Large intestine (tissue), 3 donors: ENCODE results near the gene AP3B1. TPM values are rescaled to one million over a fixed set of nuclear protein-coding genes. Genes with fewer than 3 reads are reported as not detected.
"Not testable (repeated sequence)": the region's sequence is repeated elsewhere in the genome, so short reads cannot be mapped to it uniquely, and the experiment has no call there.

Source experiments
- DNase-seq, 2 donors: peaks; one replicate each; pipeline versions ENCODE4 v3.0.0 to v3.0.0-alpha.2; 2013
- H3K27ac ChIP-seq: one replicate; pipeline ENCODE4 v1.5.1; 2013; ENCODE audit warnings: low read length
- H3K27me3 ChIP-seq: 2 replicates; pipeline ENCODE4 v1.6.1; 2013; ENCODE audit warnings: low read length; ENCODE audit not compliant: control insufficient read depth, insufficient read depth
- H3K36me3 ChIP-seq: 2 replicates; pipeline ENCODE4 v1.6.1; 2013; ENCODE audit warnings: low read length; ENCODE audit not compliant: control insufficient read depth, insufficient read depth
- H3K4me1 ChIP-seq: one replicate; pipeline ENCODE4 v1.6.1; 2013; ENCODE audit warnings: low read length; ENCODE audit not compliant: control insufficient read depth, insufficient read depth
- H3K4me3 ChIP-seq: one replicate; pipeline ENCODE4 v1.5.1; 2013; ENCODE audit warnings: low read length
- H3K9me3 ChIP-seq: one replicate; pipeline ENCODE4 v1.6.1; 2013; ENCODE audit warnings: mild to moderate bottlenecking, low read depth, low read length, moderate library complexity; ENCODE audit not compliant: control insufficient read depth
- WGBS: methylation state at CpG from one replicate; pipeline ENCODE4 v1.1.5; 2013; ENCODE audit warnings: low lambda C conversion rate; ENCODE audit not compliant: insufficient coverage; 5-methylcytosine and 5-hydroxymethylcytosine counted together
- polyA plus RNA-seq: library from polyadenylated mRNA; unstranded; fragments of 120-200 nt; gene quantifications from one replicate; pipeline ENCODE4 v1.2.1, GENCODE V29; 2013

The AP3B1 gene
- polyA plus RNA-seq, 1 donor: 33.9 TPM

DNA sequence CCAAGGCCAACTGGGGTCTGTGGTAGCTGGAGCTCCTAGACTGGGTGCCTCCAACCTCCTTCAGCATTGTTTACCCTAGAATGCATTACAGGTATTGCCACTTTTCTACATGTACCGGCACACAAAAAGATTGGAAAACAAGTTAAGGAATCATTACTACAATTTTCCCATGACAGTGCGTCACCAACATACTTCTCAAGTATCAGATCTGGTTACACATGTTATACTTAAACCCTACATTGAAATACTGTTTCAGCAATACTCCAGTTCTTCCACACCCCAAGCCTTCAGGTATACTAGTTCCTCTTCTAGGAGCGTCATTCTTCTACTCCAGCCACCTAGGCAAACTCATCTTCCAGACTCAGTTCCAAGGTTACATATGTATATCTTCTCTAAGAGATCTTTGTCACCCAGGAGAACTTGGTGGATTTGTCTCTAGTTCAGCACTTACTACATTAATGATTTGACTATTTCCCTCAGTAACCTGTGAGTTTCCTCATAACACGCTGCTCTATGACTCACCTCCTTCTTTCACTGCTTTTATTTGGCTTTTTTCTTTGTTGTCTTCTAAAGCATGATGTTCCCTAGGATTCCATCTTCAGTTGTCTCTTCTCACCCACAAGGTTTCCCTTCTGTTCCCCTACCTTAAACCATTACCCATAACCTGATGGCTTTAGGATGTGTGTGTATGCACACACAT is 217.0 kb downstream of the AP3B1 start:
- Histone ChIP-seq H3K4me3 (no peak overlapping the region), H3K9me3 (no peaks in the 10 kb centered on the region), H3K27ac (no peak overlapping the region), H3K4me1 (no peaks in the 10 kb centered on the region), H3K27me3 (no peaks in the 10 kb centered on the region), H3K36me3 (no peaks in the 10 kb centered on the region)
- 94% methylated on average over 2 of the region's 4 CpGs for WGBS
- DNase-seq: no peak

DNA sequence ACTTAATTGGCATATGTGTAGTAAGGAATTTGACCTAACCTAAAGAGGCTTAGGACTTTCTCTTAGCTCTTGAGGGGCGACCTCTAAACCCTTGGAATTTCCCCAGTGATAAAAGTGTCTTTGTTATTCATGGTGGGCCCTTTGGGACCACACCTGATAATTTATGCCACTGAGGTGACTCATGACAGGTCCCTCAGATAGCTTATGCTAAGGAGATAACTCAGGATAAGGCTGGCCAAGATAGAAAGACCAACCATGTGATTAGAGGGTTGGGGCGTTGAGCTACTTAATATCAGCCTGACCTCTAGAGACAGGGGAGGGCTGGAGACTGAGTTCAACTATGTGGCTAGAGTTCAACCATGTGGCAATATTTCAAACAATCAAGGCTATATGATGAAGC is 218.1 kb downstream of the AP3B1 start:
- H3K4me1 ChIP-seq: no peaks in the 10 kb centered on the region
- H3K36me3 ChIP-seq: no peaks in the 10 kb centered on the region
- WGBS: 33% methylated on average over 1 of the region's 2 CpGs
- no peak overlapping the region for H3K4me3 ChIP-seq
- H3K27ac ChIP-seq: no peak overlapping the region
- no peaks in the 10 kb centered on the region for H3K9me3 ChIP-seq
- peak in 1 of 2 donors; percentile 35 for DNase-seq
- no peaks in the 10 kb centered on the region for H3K27me3 ChIP-seq

DNA sequence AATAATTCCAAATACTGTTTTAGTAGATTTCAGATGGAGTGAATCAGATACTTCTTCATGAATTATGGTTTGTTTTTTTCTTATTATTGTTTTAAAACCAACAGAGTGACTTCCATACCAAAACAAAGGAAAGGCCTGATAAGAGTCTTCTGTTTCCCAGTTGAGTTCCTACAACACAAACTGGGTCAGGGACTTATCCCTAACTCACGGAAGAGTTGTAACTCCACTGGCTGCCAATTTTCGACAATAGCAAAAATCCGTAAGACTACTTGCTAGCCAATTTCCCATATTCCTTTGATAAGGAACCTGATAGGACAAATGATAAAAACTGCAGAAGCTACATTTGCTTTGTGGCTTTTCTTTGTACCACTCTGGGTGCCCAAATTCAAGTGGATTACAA is 219.2 kb downstream of the AP3B1 start:
- H3K36me3 ChIP-seq: no peaks in the 10 kb centered on the region
- H3K27ac ChIP-seq: no peak overlapping the region
- H3K4me1 ChIP-seq: no peaks in the 10 kb centered on the region
- no peak overlapping the region for H3K4me3 ChIP-seq
- H3K27me3 ChIP-seq: no peaks in the 10 kb centered on the region
- WGBS: no CpG with 5 or more reads among the region's 3 CpGs
- no peaks in the 10 kb centered on the region for H3K9me3 ChIP-seq
- no peak for DNase-seq

DNA sequence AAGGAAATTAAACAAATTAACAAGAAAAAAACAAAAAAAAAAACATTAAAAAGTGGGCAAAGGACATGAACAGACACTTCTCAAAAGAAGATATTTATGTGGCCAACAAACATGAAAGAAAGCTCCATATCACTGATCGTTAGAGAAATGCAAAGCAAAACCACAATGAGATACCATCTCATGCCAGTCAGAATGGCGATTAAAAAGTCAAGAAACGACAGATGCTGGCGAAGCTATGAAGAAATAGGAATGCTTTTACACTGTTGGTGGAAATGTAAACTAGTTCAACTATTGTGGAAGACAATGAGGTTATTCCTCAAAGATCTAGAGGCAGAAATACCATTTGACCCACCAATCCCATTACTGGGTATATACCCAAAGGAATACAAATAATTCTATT is 223.8 kb downstream of the AP3B1 start:
- no CpG with 5 or more reads among the region's 4 CpGs for WGBS
- H3K9me3 ChIP-seq, H3K36me3 ChIP-seq, H3K4me1 ChIP-seq, H3K27ac ChIP-seq, H3K27me3 ChIP-seq, DNase-seq, H3K4me3 ChIP-seq: not testable (repeated sequence)

DNA sequence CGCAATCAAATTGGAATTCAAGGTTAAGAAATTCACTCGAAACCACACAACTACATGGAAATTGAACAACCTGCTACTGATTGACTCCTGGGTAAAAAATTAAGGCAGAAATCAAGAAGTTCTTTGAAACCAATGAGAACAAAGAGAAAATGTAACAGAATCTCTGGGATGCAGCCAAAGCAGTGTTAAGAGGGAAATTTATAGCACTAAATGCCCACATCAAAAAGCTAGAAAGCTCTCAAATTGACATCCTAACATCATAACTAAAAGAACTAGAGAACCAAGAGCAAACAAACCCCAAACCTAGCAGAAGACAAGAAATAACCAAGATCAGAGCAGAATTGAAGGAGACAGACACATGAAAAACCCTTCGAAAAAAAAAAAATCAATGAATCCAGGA is 226.9 kb downstream of the AP3B1 start:
- not testable (repeated sequence) for H3K4me3 ChIP-seq, H3K36me3 ChIP-seq, H3K27ac ChIP-seq, H3K27me3 ChIP-seq, DNase-seq, H3K4me1 ChIP-seq, H3K9me3 ChIP-seq
- WGBS: 100% methylated on average over 3 of the region's 3 CpGs

DNA sequence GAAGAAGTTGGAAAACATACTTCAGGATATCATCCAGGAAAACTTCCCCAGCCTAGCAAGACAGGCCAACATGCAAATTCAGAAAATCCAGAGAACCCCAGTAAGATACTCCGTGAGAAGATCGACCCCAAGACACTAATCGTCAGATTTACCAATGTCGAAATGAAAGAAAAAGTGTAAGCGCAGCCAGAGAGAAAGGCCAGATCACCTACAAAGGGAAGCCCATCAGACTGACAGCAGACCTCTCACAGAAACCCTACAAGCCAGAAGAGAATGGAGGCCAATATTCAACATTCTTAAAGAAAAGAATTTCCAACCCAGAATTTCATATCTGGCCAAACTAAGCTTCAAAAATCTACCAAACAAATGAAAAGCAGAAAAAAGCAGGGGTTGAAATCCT is 227.8 kb downstream of the AP3B1 start:
- not testable (repeated sequence) for H3K4me3 ChIP-seq, H3K9me3 ChIP-seq, H3K36me3 ChIP-seq, H3K27me3 ChIP-seq, H3K4me1 ChIP-seq, DNase-seq, H3K27ac ChIP-seq
- whole genome bisulfite sequencing: no CpG with 5 or more reads among the region's 5 CpGs

DNA sequence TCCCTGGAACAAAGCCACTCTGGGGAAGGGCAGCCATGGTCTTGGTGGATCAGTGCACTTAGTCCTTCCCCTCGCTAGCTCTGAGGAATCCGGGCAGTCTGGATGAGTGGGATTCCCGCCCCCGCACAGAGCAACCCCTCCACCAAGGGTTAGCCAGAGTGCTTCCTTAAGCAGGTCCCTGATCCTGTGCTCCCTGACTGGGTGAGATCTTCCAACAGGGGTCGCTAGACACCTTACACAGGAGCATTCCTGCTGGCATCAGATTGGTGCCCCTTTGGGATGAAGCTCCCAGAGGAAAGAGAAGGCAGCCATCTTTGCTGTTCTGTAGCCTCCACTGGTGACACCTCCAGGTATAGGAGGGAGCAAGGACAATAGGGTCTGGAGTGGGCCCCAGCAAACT is 228.8 kb downstream of the AP3B1 start:
- H3K4me1 ChIP-seq: no peaks in the 10 kb centered on the region
- WGBS: no CpG with 5 or more reads among the region's 5 CpGs
- peaks cover 7% of the 10 kb centered on the region for H3K9me3 ChIP-seq
- no peaks in the 10 kb centered on the region for H3K36me3 ChIP-seq
- H3K4me3 ChIP-seq: no peak overlapping the region
- no peak for DNase-seq
- H3K27ac ChIP-seq: no peak overlapping the region
- H3K27me3 ChIP-seq: no peaks in the 10 kb centered on the region

DNA sequence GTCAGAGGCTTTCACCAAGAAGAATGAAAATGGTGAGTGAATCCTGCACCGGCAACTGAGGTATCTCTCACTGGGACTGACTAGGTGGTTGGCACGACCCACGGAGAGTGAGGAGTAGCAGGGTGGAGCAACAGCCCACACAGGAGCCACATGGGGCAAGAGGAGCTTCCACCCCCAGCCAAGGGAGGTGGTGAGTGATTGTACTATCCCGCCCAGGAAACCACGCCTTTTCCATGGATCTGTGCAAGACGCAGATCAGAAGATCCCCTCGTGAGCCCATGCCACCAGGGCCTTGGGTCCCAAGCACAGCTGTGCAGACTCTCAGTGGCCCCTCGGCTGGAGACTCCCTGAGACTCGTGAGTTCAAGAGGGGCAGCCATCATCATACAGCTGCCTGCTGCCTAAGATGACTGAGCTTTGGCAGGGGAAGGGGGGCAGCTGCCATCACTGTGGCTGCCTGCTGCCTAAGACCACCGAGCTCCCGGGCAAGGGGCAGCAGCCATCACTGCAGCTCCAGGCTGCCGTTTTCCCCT is 229.5 kb downstream of the AP3B1 start:
- H3K27ac ChIP-seq: no peak overlapping the region
- H3K4me3 ChIP-seq: no peak overlapping the region
- no peaks in the 10 kb centered on the region for H3K36me3 ChIP-seq
- no peaks in the 10 kb centered on the region for H3K27me3 ChIP-seq
- no peak for DNase-seq
- peaks cover 7% of the 10 kb centered on the region for H3K9me3 ChIP-seq
- no peaks in the 10 kb centered on the region for H3K4me1 ChIP-seq
- no CpG with 5 or more reads among the region's 12 CpGs for WGBS

DNA sequence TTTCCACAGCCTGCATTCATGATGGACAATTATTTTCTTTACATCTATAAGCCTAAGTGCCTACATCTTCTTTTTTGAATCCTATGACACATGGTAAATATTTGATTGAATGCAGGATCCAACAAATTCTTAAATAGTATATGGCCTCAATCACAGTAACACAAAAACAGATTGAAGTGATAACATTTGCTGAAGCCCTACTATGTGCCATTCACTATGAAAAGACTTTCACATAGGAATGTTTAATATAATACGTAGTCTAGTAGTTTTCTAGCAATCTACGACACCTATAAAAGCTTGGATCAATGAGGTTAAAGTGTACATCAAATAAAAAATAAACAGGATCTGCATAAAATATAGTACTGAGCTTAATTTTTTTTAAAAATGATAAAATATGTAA is 231.0 kb downstream of the AP3B1 start:
- Histone ChIP-seq H3K36me3 (no peaks in the 10 kb centered on the region), H3K9me3 (peaks cover 7% of the 10 kb centered on the region), H3K4me3 (no peak overlapping the region), H3K27ac (no peak overlapping the region), H3K27me3 (no peaks in the 10 kb centered on the region), H3K4me1 (no peaks in the 10 kb centered on the region)
- DNase-seq: no peak
- no CpG with 5 or more reads among the region's 2 CpGs for WGBS

DNA sequence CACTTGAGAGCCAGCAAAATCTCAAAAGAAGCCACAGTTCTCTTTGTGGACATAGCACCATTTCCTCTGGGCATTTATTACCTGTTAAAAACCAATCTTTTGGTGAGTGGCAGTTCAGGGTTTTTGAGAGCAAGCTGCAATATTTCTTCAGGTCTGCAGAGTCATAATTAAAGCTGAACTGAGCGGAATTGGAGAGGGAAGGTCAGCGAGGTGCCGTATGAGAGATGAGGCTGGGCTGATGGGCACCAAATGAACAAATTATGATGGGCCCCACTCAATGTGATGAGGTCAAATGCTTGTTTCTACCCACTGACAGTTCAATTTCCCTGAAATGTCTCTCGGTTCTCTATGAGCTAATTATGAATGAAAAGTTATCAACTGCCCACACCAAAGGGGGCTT is 231.9 kb downstream of the AP3B1 start:
- WGBS: 100% methylated on average over 2 of the region's 4 CpGs
- H3K27me3 ChIP-seq: no peaks in the 10 kb centered on the region
- H3K36me3 ChIP-seq: no peaks in the 10 kb centered on the region
- H3K27ac ChIP-seq: no peak overlapping the region
- H3K9me3 ChIP-seq: peaks cover 3% of the 10 kb centered on the region
- H3K4me3 ChIP-seq: no peak overlapping the region
- DNase-seq: no peak
- H3K4me1 ChIP-seq: no peaks in the 10 kb centered on the region

DNA sequence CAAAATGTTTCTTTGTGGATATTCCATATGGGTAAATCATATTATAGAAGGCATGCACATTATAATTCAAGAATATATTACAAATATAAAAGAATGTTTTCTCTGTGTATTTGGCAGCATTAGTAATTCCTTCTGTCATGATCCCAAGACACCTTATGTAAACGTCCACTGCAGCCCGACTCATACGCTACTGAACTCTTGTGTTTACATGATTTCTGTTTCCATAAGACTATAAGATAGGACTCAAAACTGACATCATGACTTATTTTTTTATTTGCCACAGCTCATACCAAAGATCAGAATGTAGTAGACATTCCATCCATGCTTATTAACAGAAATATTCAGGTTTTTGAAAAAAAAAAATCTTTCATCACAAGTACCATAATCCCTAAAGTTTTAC is 234.1 kb downstream of the AP3B1 start:
- H3K4me1 ChIP-seq: no peaks in the 10 kb centered on the region
- WGBS: no CpG with 5 or more reads among the region's 3 CpGs
- DNase-seq: no peak

More for the DNA sequence above, 234.1 kb downstream of the AP3B1 start:
- no peak overlapping the region for H3K4me3 ChIP-seq
- no peak overlapping the region for H3K27ac ChIP-seq
- no peaks in the 10 kb centered on the region for H3K36me3 ChIP-seq
- H3K9me3 ChIP-seq: no peaks in the 10 kb centered on the region
- H3K27me3 ChIP-seq: no peaks in the 10 kb centered on the region
